ENCODE results near the gene PADI6. TPM values are rescaled to one million over a fixed set of nuclear protein-coding genes. Genes with fewer than 3 reads are reported as not detected.

The PADI6 gene
- total and polyA plus RNA-seq, 9 of the 15 experiments (the other 6 are each of a cell fraction or from before 2014, with no cell fraction given) = not detected

DNA sequence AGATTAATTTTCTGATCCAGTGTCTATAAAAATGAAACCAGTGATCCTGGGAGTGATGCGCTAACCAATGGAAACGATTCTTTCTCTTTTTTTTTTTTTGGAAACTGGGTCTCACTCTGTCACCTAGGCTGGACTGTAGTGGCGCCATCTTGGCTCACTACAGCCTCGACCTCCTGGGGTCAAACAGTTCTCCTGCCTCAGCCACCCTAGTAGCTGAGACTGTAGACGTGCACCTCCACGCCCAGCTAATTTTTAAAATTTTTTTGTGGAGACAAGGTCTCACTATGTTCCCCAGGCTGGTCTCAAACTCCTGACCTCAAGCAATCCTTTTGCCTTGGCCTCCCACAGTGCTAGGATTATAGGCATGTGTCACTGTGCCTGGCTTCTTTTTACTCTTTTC is 70.8 kb downstream of the PADI6 start (continued):
- TF ChIP-seq, protein P1, sequence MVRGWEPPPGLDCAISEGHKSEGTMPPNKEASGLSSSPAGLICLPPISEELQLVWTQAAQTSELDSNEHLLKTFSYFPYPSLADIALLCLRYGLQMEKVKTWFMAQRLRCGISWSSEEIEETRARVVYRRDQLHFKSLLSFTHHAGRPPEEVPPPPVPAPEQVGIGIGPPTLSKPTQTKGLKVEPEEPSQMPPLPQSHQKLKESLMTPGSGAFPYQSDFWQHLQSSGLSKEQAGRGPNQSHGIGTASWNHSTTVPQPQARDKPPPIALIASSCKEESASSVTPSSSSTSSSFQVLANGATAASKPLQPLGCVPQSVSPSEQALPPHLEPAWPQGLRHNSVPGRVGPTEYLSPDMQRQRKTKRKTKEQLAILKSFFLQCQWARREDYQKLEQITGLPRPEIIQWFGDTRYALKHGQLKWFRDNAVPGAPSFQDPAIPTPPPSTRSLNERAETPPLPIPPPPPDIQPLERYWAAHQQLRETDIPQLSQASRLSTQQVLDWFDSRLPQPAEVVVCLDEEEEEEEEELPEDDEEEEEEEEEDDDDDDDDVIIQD (CRISPR knock-in tag; IDR thresholded peaks at IDR 0.05) = no peak
- TF ChIP-seq ZNF311 (CRISPR knock-in tag; IDR thresholded peaks at IDR 0.05) (0 out of 2 replicates have a peak, but pooled peaks have one; percentile 29), NFATC3 (IDR thresholded peaks at IDR 0.05) (no peak), GTF2F1 (IDR thresholded peaks at IDR 0.05; ENCODE audit: low read depth, low read length) (no peak), MYNN (IDR thresholded peaks at IDR 0.05) (no peak), MYNN (CRISPR knock-in tag; IDR thresholded peaks at IDR 0.05) (no peak), BCLAF1 (IDR thresholded peaks at IDR 0.05; ENCODE audit: borderline replicate concordance in 1 of 2, control insufficient read depth in 1 of 2, low read depth in 2 of 2, low read length in 1 of 2) (no peak), RFX7 (CRISPR knock-in tag; IDR thresholded peaks at IDR 0.05) (no peak), MTA3 (IDR thresholded peaks at IDR 0.05; ENCODE audit: borderline replicate concordance) (no peak), RBFOX2 (IDR thresholded peaks at IDR 0.05; ENCODE audit: low read depth, low read length) (no peak), PTRF (tag; IDR thresholded peaks at IDR 0.05) (peak; percentile 66), PREB (CRISPR knock-in tag; IDR thresholded peaks at IDR 0.05) (no peak), NR2C2 (CRISPR knock-in tag; IDR thresholded peaks at IDR 0.05) (no peak), NR2C2 (tag; IDR thresholded peaks at IDR 0.05) (0 out of 2 replicates have a peak, but pooled peaks have one; percentile 17), ZNF696 (CRISPR knock-in tag; conservative IDR thresholded peaks at IDR 0.05) (no peak), CXXC5 (CRISPR knock-in tag; IDR thresholded peaks at IDR 0.05) (peak; percentile 64)
- TF ChIP-seq, protein P2, sequence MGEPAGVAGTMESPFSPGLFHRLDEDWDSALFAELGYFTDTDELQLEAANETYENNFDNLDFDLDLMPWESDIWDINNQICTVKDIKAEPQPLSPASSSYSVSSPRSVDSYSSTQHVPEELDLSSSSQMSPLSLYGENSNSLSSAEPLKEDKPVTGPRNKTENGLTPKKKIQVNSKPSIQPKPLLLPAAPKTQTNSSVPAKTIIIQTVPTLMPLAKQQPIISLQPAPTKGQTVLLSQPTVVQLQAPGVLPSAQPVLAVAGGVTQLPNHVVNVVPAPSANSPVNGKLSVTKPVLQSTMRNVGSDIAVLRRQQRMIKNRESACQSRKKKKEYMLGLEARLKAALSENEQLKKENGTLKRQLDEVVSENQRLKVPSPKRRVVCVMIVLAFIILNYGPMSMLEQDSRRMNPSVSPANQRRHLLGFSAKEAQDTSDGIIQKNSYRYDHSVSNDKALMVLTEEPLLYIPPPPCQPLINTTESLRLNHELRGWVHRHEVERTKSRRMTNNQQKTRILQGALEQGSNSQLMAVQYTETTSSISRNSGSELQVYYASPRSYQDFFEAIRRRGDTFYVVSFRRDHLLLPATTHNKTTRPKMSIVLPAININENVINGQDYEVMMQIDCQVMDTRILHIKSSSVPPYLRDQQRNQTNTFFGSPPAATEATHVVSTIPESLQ (CRISPR knock-in tag; IDR thresholded peaks at IDR 0.05) = no peak
- TF ChIP-seq, protein P3, sequence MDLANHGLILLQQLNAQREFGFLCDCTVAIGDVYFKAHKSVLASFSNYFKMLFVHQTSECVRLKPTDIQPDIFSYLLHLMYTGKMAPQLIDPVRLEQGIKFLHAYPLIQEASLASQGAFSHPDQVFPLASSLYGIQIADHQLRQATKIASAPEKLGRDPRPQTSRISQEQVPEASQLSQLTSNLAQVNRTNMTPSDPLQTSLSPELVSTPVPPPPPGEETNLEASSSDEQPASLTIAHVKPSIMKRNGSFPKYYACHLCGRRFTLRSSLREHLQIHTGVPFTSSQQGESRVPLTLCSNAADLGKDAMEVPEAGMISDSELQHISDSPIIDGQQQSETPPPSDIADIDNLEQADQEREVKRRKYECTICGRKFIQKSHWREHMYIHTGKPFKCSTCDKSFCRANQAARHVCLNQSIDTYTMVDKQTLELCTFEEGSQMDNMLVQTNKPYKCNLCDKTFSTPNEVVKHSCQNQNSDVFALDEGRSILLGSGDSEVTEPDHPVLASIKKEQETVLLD (IDR thresholded peaks at IDR 0.05) = no peak
